HG03469 (cell line): ENCODE measurements around the gene C1QTNF6.

ENCODE experiments used
- ATAC-seq: cut with Tn5 transposase; IDR thresholded peaks from one replicate; pipeline ENCODE4 v1.9.1; 2021; ENCODE audit warnings: mild to moderate bottlenecking, moderate library complexity, moderate number of reproducible peaks; ENCODE audit not compliant: unreplicated experiment

C1QTNF6 gene

GRCh38 chr22:37193629-37194191, 5.7 kb upstream of the C1QTNF6 start:
- no peak for ATAC-seq

- ATAC-seq = no peak
Observed at GRCh38 chr22:37192741-37193140, 4.7 kb upstream of the C1QTNF6 start.

GRCh38 chr22:37192204-37192603, 4.2 kb upstream of the C1QTNF6 start:
- ATAC-seq = no peak

- ATAC-seq = no peak
Observed at GRCh38 chr22:37190262-37190780, 2.3 kb upstream of the C1QTNF6 start.

GRCh38 chr22:37188901-37189466, 937 bp upstream of the C1QTNF6 start:
- ATAC-seq = no peak

GRCh38 chr22:37187552-37187890, 526 bp downstream of the C1QTNF6 start:
- ATAC-seq = no peak

GRCh38 chr22:37186997-37187522, 987 bp downstream of the C1QTNF6 start:
- no peak for ATAC-seq

- ATAC-seq = no peak
Observed at GRCh38 chr22:37186228-37186996, 1.6 kb downstream of the C1QTNF6 start.

- ATAC-seq = no peak
Observed at GRCh38 chr22:37185646-37186227, 2.3 kb downstream of the C1QTNF6 start.

GRCh38 chr22:37184816-37185541, 3.1 kb downstream of the C1QTNF6 start:
- ATAC-seq = no peak

- ATAC-seq = no peak
Observed at GRCh38 chr22:37184380-37184755, 3.7 kb downstream of the C1QTNF6 start.

- no peak for ATAC-seq
Observed at GRCh38 chr22:37183432-37184379, 4.3 kb downstream of the C1QTNF6 start.

- ATAC-seq = no peak
Observed at GRCh38 chr22:37182949-37183245, 5.2 kb downstream of the C1QTNF6 start.

- ATAC-seq = no peak
Observed at GRCh38 chr22:37182101-37182948, 5.7 kb downstream of the C1QTNF6 start.

- no peak for ATAC-seq
Observed at GRCh38 chr22:37181681-37182080, 6.4 kb downstream of the C1QTNF6 start.

GRCh38 chr22:37180531-37181231, 7.4 kb downstream of the C1QTNF6 start:
- no peak for ATAC-seq

- no peak for ATAC-seq
Observed at GRCh38 chr22:37179622-37180420, 8.2 kb downstream of the C1QTNF6 start.

- ATAC-seq = no peak
Observed at GRCh38 chr22:37179126-37179470, 8.9 kb downstream of the C1QTNF6 start.
